H1 (cell line): Measurements from ENCODE around the gene PITRM1. TPM values are rescaled to one million over a fixed set of nuclear protein-coding genes. Genes with fewer than 3 reads are reported as not detected.

Experiments
- CTCF ChIA-PET: fragments of 300-600 bp; sonication (Branson Sonifier 250); formaldehyde crosslinking; loops from one replicate; lab custom pipeline; 2021; ENCODE audit not compliant: partially characterized antibody; lab: Charles Lee
- POLR2A ChIA-PET: fragments of 300-600 bp; sonication (Branson Sonifier 250); formaldehyde crosslinking; loops from one replicate; lab custom pipeline; 2021; ENCODE audit warnings: inconsistent platforms; ENCODE audit not compliant: partially characterized antibody; lab: Charles Lee
- DNase-seq, 2 experiments: peaks; one replicate each; pipeline versions ENCODE4 v3.0.0 to v3.0.0-alpha.2; 2010 to 2022; ENCODE audit warnings: low spot score in 2 of 2, low read depth in 1 of 2, mixed read lengths in 1 of 2
- FAIRE-seq: peaks from 2 replicates; lab custom pipeline; 2011; peaks lifted over from hg19 to GRCh38; lab: Jason Lieb, UNC
- H2AFZ ChIP-seq: 2 replicates; pipeline ENCODE4 v1.8.1; 2012; ENCODE audit warnings: low read length, inconsistent platforms
- H2AK5ac ChIP-seq: 2 replicates; pipeline ENCODE4 v1.6.1; 2013; ENCODE audit warnings: low read depth, low read length
- H2BK120ac ChIP-seq: replicated peaks from 2 replicates; pipeline ENCODE3; 2013; ENCODE audit warnings: low read depth, low read length, inconsistent platforms
- H2BK12ac ChIP-seq: 2 replicates; pipeline ENCODE4 v1.6.1; 2013; ENCODE audit warnings: low read depth, low read length
- H2BK15ac ChIP-seq: 2 replicates; pipeline ENCODE4 v1.6.1; 2013; ENCODE audit warnings: low read length
- H2BK20ac ChIP-seq: 2 replicates; pipeline ENCODE4 v1.6.1; 2013; ENCODE audit warnings: low read length
- H2BK5ac ChIP-seq: 2 replicates; pipeline ENCODE4 v1.6.1; 2013; ENCODE audit warnings: low read depth, low read length
- H3K14ac ChIP-seq: 2 replicates; pipeline ENCODE4 v1.6.1; 2013; ENCODE audit warnings: inconsistent platforms; ENCODE audit not compliant: insufficient read length
- H3K18ac ChIP-seq: 2 replicates; pipeline ENCODE4 v1.6.1; 2013; ENCODE audit warnings: low read length; ENCODE audit errors: extremely low read depth
- H3K23ac ChIP-seq: 2 replicates; pipeline ENCODE4 v1.6.1; 2013; ENCODE audit warnings: inconsistent platforms; ENCODE audit not compliant: insufficient read length
- H3K23me2 ChIP-seq: 2 replicates; pipeline ENCODE4 v1.6.1; 2013; ENCODE audit warnings: low read depth, low read length
- H3K27ac ChIP-seq: 2 replicates; pipeline ENCODE4 v1.6.1; 2011; ENCODE audit warnings: low read depth, low read length, inconsistent platforms
- H3K27me3 ChIP-seq, 4 experiments: replicated peaks in 1 of 4; 1 replicate in 1 of 4; 2 replicates in 3 of 4; pipeline versions ENCODE4 v1.6.1 to v1.8.1; 2011 to 2013; ENCODE audit warnings: low read length in 3 of 4, mild to moderate bottlenecking in 3 of 4, inconsistent platforms in 2 of 4, mixed read lengths in 2 of 4, moderate library complexity in 1 of 4; ENCODE audit not compliant: control insufficient read depth in 3 of 4, insufficient read depth in 3 of 4; ENCODE audit errors: extremely low read depth in 1 of 4
- H3K36me3 ChIP-seq, 4 experiments: 2 replicates each; pipeline versions ENCODE4 v1.6.1 to v1.8.1; 2011 to 2013; ENCODE audit warnings: mild to moderate bottlenecking in 4 of 4, low read length in 3 of 4, moderate library complexity in 2 of 4, control low read depth in 1 of 4, inconsistent platforms in 1 of 4; ENCODE audit not compliant: insufficient read depth in 4 of 4, control insufficient read depth in 2 of 4
- H3K4ac ChIP-seq: replicated peaks from 2 replicates; pipeline ENCODE3; 2013; ENCODE audit warnings: low read length, low read depth, mixed read lengths, inconsistent platforms; ENCODE audit not compliant: insufficient read length
- H3K4me1 ChIP-seq, 4 experiments: replicated peaks in 1 of 4; 1 replicate in 1 of 4; 2 replicates in 3 of 4; pipeline versions ENCODE4 v1.6.1 to v1.8.1; 2011 to 2013; ENCODE audit warnings: low read length in 3 of 4, inconsistent platforms in 2 of 4, mixed read lengths in 1 of 4; ENCODE audit not compliant: insufficient read depth in 4 of 4, control insufficient read depth in 3 of 4
- H3K4me2 ChIP-seq, 2 experiments: 2 replicates each; pipeline versions ENCODE4 v1.6.1 to v1.8.1; 2011 to 2013; ENCODE audit warnings: low read depth in 2 of 2, low read length in 2 of 2, control low read depth in 1 of 2, inconsistent platforms in 1 of 2, mild to moderate bottlenecking in 1 of 2; ENCODE audit not compliant: insufficient read depth in 1 of 2
- H3K4me3 ChIP-seq, 4 experiments: fragments of 200-600, 300-600 bp in 1 of 4; sonication (generic), shearing (Covaris generic), sonication (Bioruptor Twin) in 1 of 4; 2 replicates each; pipeline versions ENCODE4 v1.5.1 to v1.8.1; 2011 to 2016; ENCODE audit warnings: low read length in 4 of 4, low read depth in 3 of 4, control low read depth in 2 of 4, inconsistent platforms in 2 of 4, mild to moderate bottlenecking in 2 of 4, mixed read lengths in 1 of 4, moderate library complexity in 1 of 4; ENCODE audit not compliant: insufficient read depth in 2 of 4; ENCODE audit errors: extremely low read depth in 1 of 4
- H3K56ac ChIP-seq: replicated peaks from 2 replicates; pipeline ENCODE3; 2013; ENCODE audit warnings: low read depth, mild to moderate bottlenecking, mixed read lengths, low read length, inconsistent platforms; ENCODE audit not compliant: insufficient read length
- H3K79me1 ChIP-seq: 2 replicates; pipeline ENCODE4 v1.6.1; 2013; ENCODE audit warnings: low read depth, low read length, control low read depth
- H3K79me2 ChIP-seq, 2 experiments: 2 replicates each; pipeline versions ENCODE4 v1.6.1 to v1.8.1; 2012 to 2013; ENCODE audit warnings: low read length in 2 of 2, mild to moderate bottlenecking in 2 of 2, inconsistent platforms in 1 of 2; ENCODE audit not compliant: insufficient read depth in 2 of 2, control insufficient read depth in 1 of 2
- H3K9ac ChIP-seq, 4 experiments: replicated peaks in 1 of 4; 1 replicate in 1 of 4; 2 replicates in 3 of 4; pipeline versions ENCODE4 v1.6.1 to v1.8.1; 2011 to 2013; ENCODE audit warnings: low read depth in 3 of 4, low read length in 3 of 4, control low read depth in 2 of 4, mild to moderate bottlenecking in 2 of 4, moderate library complexity in 2 of 4, inconsistent platforms in 1 of 4; ENCODE audit errors: extremely low read depth in 1 of 4
- H3K9me3 ChIP-seq, 2 experiments: 2 replicates each; pipeline versions ENCODE4 v1.6.1 to v1.8.1; 2012 to 2013; ENCODE audit warnings: mild to moderate bottlenecking in 2 of 2, moderate library complexity in 2 of 2, control low read depth in 1 of 2, inconsistent platforms in 1 of 2, low read depth in 1 of 2, low read length in 1 of 2, mixed read lengths in 1 of 2; ENCODE audit not compliant: insufficient read depth in 2 of 2
- H4K20me1 ChIP-seq, 2 experiments: replicated peaks in 1 of 2; 2 replicates each; pipeline versions ENCODE3 to v1.8.1; 2011 to 2013; ENCODE audit warnings: inconsistent platforms in 2 of 2, low read length in 2 of 2, mild to moderate bottlenecking in 1 of 2; ENCODE audit not compliant: insufficient read depth in 2 of 2, control insufficient read depth in 1 of 2
- H4K5ac ChIP-seq: 2 replicates; pipeline ENCODE4 v1.6.1; 2013; ENCODE audit warnings: low read length, low read depth, mixed read lengths, inconsistent platforms; ENCODE audit not compliant: insufficient read length
- H4K8ac ChIP-seq: 2 replicates; pipeline ENCODE4 v1.8.0; 2013; ENCODE audit warnings: mild to moderate bottlenecking, moderate library complexity, low read length, inconsistent platforms; ENCODE audit not compliant: insufficient read depth; ENCODE audit errors: extremely low read depth
- H4K91ac ChIP-seq: replicated peaks from 2 replicates; pipeline ENCODE3; 2013; ENCODE audit warnings: low read length, mixed read lengths, inconsistent platforms; ENCODE audit not compliant: insufficient read length
- CHD1 ChIP-seq: IDR thresholded peaks from 2 replicates; pipeline ENCODE4 v1.6.1; 2012; ENCODE audit warnings: low read depth, low read length, improper control_type of control experiment
- CREB1 ChIP-seq: IDR thresholded peaks from 2 replicates; pipeline ENCODE4 v1.6.1; 2012; ENCODE audit warnings: inconsistent platforms
- CTBP2 ChIP-seq: IDR thresholded peaks from 2 replicates; pipeline ENCODE4 v1.7.0; 2011; ENCODE audit warnings: borderline replicate concordance, mild to moderate bottlenecking, moderate library complexity, mixed read lengths, low read length; ENCODE audit not compliant: insufficient read depth, insufficient read length
- HDAC6 ChIP-seq: IDR thresholded peaks from one replicate; pipeline ENCODE4 v1.7.1; 2012; ENCODE audit warnings: low read depth, mild to moderate bottlenecking, inconsistent platforms, low read length, moderate library complexity
- NRF1 ChIP-seq: IDR thresholded peaks from 2 replicates; pipeline ENCODE4 v1.6.1; 2011; ENCODE audit warnings: mild to moderate bottlenecking, low read depth, low read length, improper control_type of control experiment
- RFX5 ChIP-seq: IDR thresholded peaks from 2 replicates; pipeline ENCODE4 v1.6.1; 2011; ENCODE audit warnings: low read depth, low read length, improper control_type of control experiment, borderline replicate concordance
- SAP30 ChIP-seq: fragments of 300-600 bp; sonication (generic); IDR thresholded peaks from 2 replicates; pipeline ENCODE4 v1.7.1; 2012; ENCODE audit warnings: low read length, moderate library complexity, mild to moderate bottlenecking, inconsistent platforms; ENCODE audit not compliant: insufficient read depth, insufficient replicate concordance
- SRF ChIP-seq: IDR thresholded peaks from 2 replicates; pipeline ENCODE4 v1.6.1; 2011; ENCODE audit warnings: mild to moderate bottlenecking, low read depth, low read length, moderate library complexity
- WGBS, 2 experiments: shearing (Covaris generic) in 1 of 2; methylation state at CpG; one replicate each; pipeline versions ENCODE4 v1.1.6 to v1.1.7; 2013 to 2015; ENCODE audit warnings: low lambda C conversion rate in 2 of 2, mixed read lengths in 2 of 2, inconsistent platforms in 1 of 2, low coverage in 1 of 2, missing lambda C conversion rate in 1 of 2; ENCODE audit not compliant: insufficient replicate concordance in 2 of 2, insufficient coverage in 1 of 2, insufficient read length in 1 of 2; ENCODE audit errors: extremely low coverage in 1 of 2, missing lambda C conversion rate in 1 of 2; 5-methylcytosine and 5-hydroxymethylcytosine counted together
- polyA plus RNA-seq, 7 experiments: library from polyadenylated mRNA; depleted of rRNA in 3 of 7; stranded (reverse) in 5 of 7; unstranded in 2 of 7; fragments of >200 nt in 5 of 7; fragments of 200-250 nt in 2 of 7; gene quantifications; 1 replicate in 5 of 7; 2 replicates in 1 of 7; 4 replicates in 1 of 7; pipeline versions ENCODE4 v1.2.1 to v1.2.3, GENCODE V29; 2011 to 2013; ENCODE audit warnings: missing spikeins in 2 of 7, mixed read lengths in 2 of 7
- total RNA-seq: library from RNA; stranded (reverse); fragmentation: NEBNext Ultra II Directional; extraction: Animal tissue kit (Norgen Biotek cat#: 25700); gene quantifications from 2 replicates; pipeline ENCODE4 v1.2.1, GENCODE V29; 2021
- TF ChIP-seq, protein P1 (sequence below), 3 experiments: IDR thresholded peaks; 1 replicate in 2 of 3; 2 replicates in 1 of 3; pipeline versions ENCODE4 v1.5.1 to v1.6.1; 2011; ENCODE audit warnings: low read length in 3 of 3, mild to moderate bottlenecking in 3 of 3, inconsistent platforms in 2 of 3, low read depth in 1 of 3, moderate library complexity in 1 of 3; ENCODE audit not compliant: insufficient read depth in 1 of 3; ENCODE audit errors: control extremely low read depth in 1 of 3

The PITRM1 gene
- total and polyA plus RNA-seq, 2 of the 8 experiments (the other 6 are each of a cell fraction or from before 2014, with no cell fraction given) = 18.6 to 31.5 TPM

DNA sequence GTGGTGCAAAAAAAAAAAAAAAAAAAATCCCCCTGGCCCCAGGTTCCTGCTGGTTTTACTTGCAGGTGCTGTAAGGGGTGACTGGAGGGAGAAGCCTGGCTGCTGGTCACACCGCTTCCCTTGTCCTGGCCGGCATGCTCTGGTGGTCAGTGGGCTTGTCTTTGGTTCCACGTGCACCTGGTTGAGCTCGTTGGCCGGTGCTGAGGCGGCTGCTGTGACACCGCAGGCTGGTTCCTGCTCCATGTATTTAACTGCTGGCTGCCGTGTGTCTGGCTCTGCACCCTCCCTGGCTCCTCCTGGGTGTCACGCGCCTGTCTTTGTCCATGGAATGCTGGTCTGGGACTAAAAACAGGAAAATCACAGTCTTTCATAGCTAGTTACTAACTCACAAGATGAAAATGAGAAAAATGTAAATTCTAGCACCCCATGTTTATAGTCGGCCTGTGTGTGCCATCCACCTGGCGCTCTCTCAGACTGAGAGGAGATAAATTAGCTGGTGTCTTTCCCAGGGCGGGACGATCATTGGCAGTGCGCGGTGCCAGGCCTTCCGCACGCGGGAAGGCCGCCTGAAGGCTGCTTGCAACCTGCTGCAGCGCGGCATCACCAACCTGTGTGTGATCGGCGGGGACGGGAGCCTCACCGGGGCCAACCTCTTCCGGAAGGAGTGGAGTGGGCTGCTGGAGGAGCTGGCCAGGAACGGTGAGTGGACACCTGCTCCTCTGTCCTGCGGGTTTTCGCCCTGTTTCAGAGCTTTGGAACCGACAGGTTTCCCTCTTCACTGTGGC lies 71.5 kb downstream of the PITRM1 start:
- peaks cover 0 to 35% of the 10 kb centered on the region in 2 experiments; a peak in 3 of 4 replicates for H3K79me2 ChIP-seq
- no peak for DNase-seq

More for the DNA sequence above, 71.5 kb downstream of the PITRM1 start:
- Histone ChIP-seq H2BK5ac (0 out of 2 replicates have a peak overlapping the region, but pooled peaks have one; percentile 52), H2AFZ (no peak overlapping the region), H2BK20ac (no peak overlapping the region), H4K91ac (no peak overlapping the region), H3K9me3 (no peaks in the 10 kb centered on the region), H3K27ac (no peak overlapping the region), H3K18ac (no peak overlapping the region), H3K4me3 (no peak overlapping the region), H2AK5ac (no peak overlapping the region), H3K27me3 (no peaks in the 10 kb centered on the region), H4K5ac (no peak overlapping the region), H3K9ac (no peak overlapping the region), H2BK12ac (no peak overlapping the region), H3K14ac (no peak overlapping the region), H4K20me1 (peaks cover 3 to 23% of the 10 kb centered on the region in 2 experiments), H3K4ac (no peak overlapping the region), H3K23me2 (peaks cover 4% of the 10 kb centered on the region; the same call in 1 of the 2 replicates), H4K8ac (no peak overlapping the region; the same call in 1 of the 2 replicates), H3K23ac (no peak overlapping the region), H3K36me3 (peaks cover 12 to 65% (median 38%) of the 10 kb centered on the region in 4 experiments), H2BK120ac (no peak overlapping the region), H3K4me2 (no peak overlapping the region), H2BK15ac (no peak overlapping the region), H3K56ac (no peak overlapping the region), H3K4me1 (peaks cover 0 to 4% (median 0%) of the 10 kb centered on the region in 4 experiments; a peak in 1 of 7 replicates), H3K79me1 (peaks cover 8% of the 10 kb centered on the region)
- FAIRE-seq = no peak
- WGBS, 2 experiments = 95% methylated on average over 29 of the region's 31 CpGs; no CpG with 5 or more reads in 1 of the 2 experiments
- ChIA-PET POLR2A (interaction anchor here (1.7 to 3.7 kb wide), 2 partner anchors 9 to 12 kb away, joined by 7 to 18 read pairs; no protein-coding TSS in a partner anchor), CTCF (interaction anchor here (0.6 to 1.7 kb wide), 5 partner anchors 16 to 133 kb away, joined by 3 to 9 read pairs (median 3); no protein-coding TSS in a partner anchor)
- TF ChIP-seq RFX5 (no peak), SRF (no peak), CTBP2 (no peak), CREB1 (no peak), NRF1 (no peak), HDAC6 (no peak), CHD1 (no peak), SAP30 (no peak)
- TF ChIP-seq, protein P1, sequence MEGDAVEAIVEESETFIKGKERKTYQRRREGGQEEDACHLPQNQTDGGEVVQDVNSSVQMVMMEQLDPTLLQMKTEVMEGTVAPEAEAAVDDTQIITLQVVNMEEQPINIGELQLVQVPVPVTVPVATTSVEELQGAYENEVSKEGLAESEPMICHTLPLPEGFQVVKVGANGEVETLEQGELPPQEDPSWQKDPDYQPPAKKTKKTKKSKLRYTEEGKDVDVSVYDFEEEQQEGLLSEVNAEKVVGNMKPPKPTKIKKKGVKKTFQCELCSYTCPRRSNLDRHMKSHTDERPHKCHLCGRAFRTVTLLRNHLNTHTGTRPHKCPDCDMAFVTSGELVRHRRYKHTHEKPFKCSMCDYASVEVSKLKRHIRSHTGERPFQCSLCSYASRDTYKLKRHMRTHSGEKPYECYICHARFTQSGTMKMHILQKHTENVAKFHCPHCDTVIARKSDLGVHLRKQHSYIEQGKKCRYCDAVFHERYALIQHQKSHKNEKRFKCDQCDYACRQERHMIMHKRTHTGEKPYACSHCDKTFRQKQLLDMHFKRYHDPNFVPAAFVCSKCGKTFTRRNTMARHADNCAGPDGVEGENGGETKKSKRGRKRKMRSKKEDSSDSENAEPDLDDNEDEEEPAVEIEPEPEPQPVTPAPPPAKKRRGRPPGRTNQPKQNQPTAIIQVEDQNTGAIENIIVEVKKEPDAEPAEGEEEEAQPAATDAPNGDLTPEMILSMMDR (IDR thresholded peaks at IDR 0.05; ENCODE audit: control extremely low read depth in 1 of 3, insufficient read depth in 1 of 3, low read depth in 1 of 3, low read length in 3 of 3) = no peak
